Astrocyte (in vitro differentiated cells and primary cell): ENCODE results near the gene TRAK1. TPM values are rescaled to one million over a fixed set of nuclear protein-coding genes. Genes with fewer than 3 reads are reported as not detected.

Source experiments
- DNase-seq: peaks from one replicate; pipeline ENCODE4 v3.0.0-alpha.2; 2010; ENCODE audit warnings: low read depth
- FAIRE-seq: peaks from 2 replicates; lab custom pipeline; 2011; peaks lifted over from hg19 to GRCh38; lab: Jason Lieb, UNC
- H2AFZ ChIP-seq: 2 replicates; pipeline ENCODE4 v1.6.0; 2012; ENCODE audit warnings: low read depth, low read length, inconsistent platforms
- H3K27ac ChIP-seq: 2 replicates; pipeline ENCODE4 v1.5.1; 2011; ENCODE audit warnings: low read depth, low read length, inconsistent platforms
- H3K27me3 ChIP-seq: 2 replicates; pipeline ENCODE4 v1.6.0; 2011; ENCODE audit warnings: low read length, inconsistent platforms; ENCODE audit not compliant: insufficient read depth
- H3K36me3 ChIP-seq: 2 replicates; pipeline ENCODE4 v1.5.1; 2011; ENCODE audit warnings: low read length, inconsistent platforms; ENCODE audit not compliant: insufficient read depth
- H3K4me1 ChIP-seq: 2 replicates; pipeline ENCODE4 v1.5.1; 2011; ENCODE audit warnings: low read length, inconsistent platforms; ENCODE audit not compliant: insufficient read depth
- H3K4me2 ChIP-seq: 2 replicates; pipeline ENCODE4 v1.6.0; 2012; ENCODE audit warnings: low read length, inconsistent platforms
- H3K4me3 ChIP-seq: 2 replicates; pipeline ENCODE4 v1.5.1; 2011; ENCODE audit warnings: low read depth, mild to moderate bottlenecking, low read length, inconsistent platforms; ENCODE audit not compliant: insufficient read depth
- H3K79me2 ChIP-seq: 2 replicates; pipeline ENCODE4 v1.6.0; 2012; ENCODE audit warnings: mild to moderate bottlenecking, low read length, inconsistent platforms; ENCODE audit not compliant: insufficient read depth
- H3K9ac ChIP-seq: 2 replicates; pipeline ENCODE4 v1.6.0; 2012; ENCODE audit warnings: mild to moderate bottlenecking, low read length, inconsistent platforms
- H3K9me3 ChIP-seq: 2 replicates; pipeline ENCODE4 v1.5.1; 2012; ENCODE audit warnings: low read depth, mild to moderate bottlenecking, low read length, inconsistent platforms; ENCODE audit not compliant: insufficient read depth
- H4K20me1 ChIP-seq: 2 replicates; pipeline ENCODE4 v1.6.0; 2012; ENCODE audit warnings: low read length, inconsistent platforms; ENCODE audit not compliant: insufficient read depth
- H3K27ac Mint-ChIP-seq: one replicate; pipeline ENCODE4 v1.8.0; 2021; ENCODE audit warnings: mild to moderate bottlenecking, mixed read lengths; ENCODE audit not compliant: unreplicated experiment
- H3K27me3 Mint-ChIP-seq: one replicate; pipeline ENCODE4 v1.8.0; 2021; ENCODE audit warnings: low read depth, mixed read lengths; ENCODE audit not compliant: unreplicated experiment
- H3K36me3 Mint-ChIP-seq: one replicate; pipeline ENCODE4 v1.8.0; 2021; ENCODE audit warnings: low read depth, mixed read lengths; ENCODE audit not compliant: unreplicated experiment
- H3K4me1 Mint-ChIP-seq: one replicate; pipeline ENCODE4 v1.8.0; 2021; ENCODE audit warnings: low read depth, mixed read lengths; ENCODE audit not compliant: unreplicated experiment
- H3K4me3 Mint-ChIP-seq: one replicate; pipeline ENCODE4 v1.8.0; 2021; ENCODE audit warnings: mild to moderate bottlenecking, moderate library complexity, mixed read lengths; ENCODE audit not compliant: unreplicated experiment
- H3K9me3 Mint-ChIP-seq: one replicate; pipeline ENCODE4 v1.8.0; 2021; ENCODE audit warnings: mild to moderate bottlenecking, mixed read lengths; ENCODE audit not compliant: unreplicated experiment
- CTCF ChIP-seq: IDR thresholded peaks from 2 replicates; pipeline ENCODE4 v1.5.1; 2011; ENCODE audit warnings: low read depth, mild to moderate bottlenecking, inconsistent platforms, low read length, moderate library complexity; ENCODE audit not compliant: insufficient read depth
- EZH2 ChIP-seq: IDR thresholded peaks from 2 replicates; pipeline ENCODE4 v1.6.1; 2012; ENCODE audit warnings: mild to moderate bottlenecking, low read length, inconsistent platforms; ENCODE audit not compliant: insufficient read depth
- total RNA-seq: library from RNA; stranded (reverse); gene quantifications from 2 replicates; pipeline ENCODE4 v1.2.1, GENCODE V29; 2021

The TRAK1 gene
- total RNA-seq, 1 donor from 2014 or later, result 56.2 TPM

- TF ChIP-seq EZH2 (no peak), CTCF (no peak)
- H3K79me2 ChIP-seq, result no peaks in the 10 kb centered on the region
- H3K9ac ChIP-seq, result no peak overlapping the region
- Mint-ChIP-seq H3K4me3 (no peak overlapping the region), H3K27ac (no peak overlapping the region), H3K36me3 (no peaks in the 10 kb centered on the region), H3K4me1 (no peaks in the 10 kb centered on the region), H3K27me3 (peaks cover 45% of the 10 kb centered on the region), H3K9me3 (peaks cover 25% of the 10 kb centered on the region)
- H2AFZ ChIP-seq, result no peak overlapping the region
- no peaks in the 10 kb centered on the region for H3K9me3 ChIP-seq
- no peaks in the 10 kb centered on the region for H3K4me1 ChIP-seq
- no peaks in the 10 kb centered on the region for H4K20me1 ChIP-seq
- H3K4me3 ChIP-seq, result no peak overlapping the region
- FAIRE-seq (no peak), DNase-seq (no peak)
- H3K27me3 ChIP-seq, result peaks cover 6% of the 10 kb centered on the region
- H3K36me3 ChIP-seq, result no peaks in the 10 kb centered on the region
- no peak overlapping the region for H3K27ac ChIP-seq
- H3K4me2 ChIP-seq, result no peak overlapping the region
These were observed 184.1 kb downstream of the TRAK1 start for GRCh38 chr3:42275217-42275616.

Other genes starting within 250 kb of the TRAK1 start
- 6.6 and 8.5 TPM in 2 replicates for gene ULK4, start 129.3 kb upstream of the TRAK1 start, total RNA-seq
- not detected in 2 replicates for gene CCK, start 174.8 kb downstream of the TRAK1 start, total RNA-seq